IMR-90 (cell line): ENCODE results near the gene INF2.

Experiments
- BHLHE40 ChIP-seq: fragments of 150-350 bp; IDR thresholded peaks from 2 replicates; pipeline ENCODE4 v1.6.1; 2016; ENCODE audit warnings: mild to moderate bottlenecking, low read depth, low read length
- MXI1 ChIP-seq: IDR thresholded peaks from 2 replicates; pipeline ENCODE4 v1.6.1; 2012; ENCODE audit warnings: low read depth, mild to moderate bottlenecking, low read length, moderate library complexity, borderline replicate concordance
- TF ChIP-seq, protein P1 (sequence below): conservative IDR thresholded peaks from 2 replicates; pipeline ENCODE4 v1.5.1; 2012; ENCODE audit warnings: mild to moderate bottlenecking, low read depth, low read length, improper control_type of control experiment

DNA sequence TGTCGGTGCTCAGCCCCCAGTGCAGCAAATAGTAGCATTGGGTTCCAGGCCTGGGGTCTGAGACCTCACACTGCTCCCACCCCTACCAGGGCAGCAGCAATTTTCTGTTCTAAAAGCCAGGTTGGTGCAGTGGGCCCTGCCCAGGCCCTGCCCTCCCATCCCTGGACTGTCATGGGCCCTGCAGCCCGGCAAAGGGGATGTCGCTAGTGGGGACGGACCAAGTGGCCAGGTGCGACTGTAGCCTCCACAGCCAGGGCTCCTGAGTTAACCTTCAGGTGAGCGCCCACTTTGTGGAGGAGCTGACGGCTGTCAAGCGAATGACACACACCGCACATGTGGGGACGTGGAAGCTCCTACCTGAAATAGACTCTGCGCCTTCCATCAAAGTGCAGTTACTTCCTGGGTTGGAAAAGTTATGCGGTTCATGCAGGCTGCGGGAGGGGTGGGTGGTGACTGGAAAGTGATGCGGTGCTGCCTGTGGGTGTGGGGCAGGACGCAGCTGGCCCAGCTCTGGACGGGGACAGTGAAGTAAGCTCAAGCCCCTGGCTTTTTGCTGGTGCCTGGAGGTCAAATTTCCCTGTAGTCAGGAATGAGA, 1.5 kb downstream of the INF2 start:
- TF ChIP-seq MXI1, result no peak
- TF ChIP-seq, protein P1, sequence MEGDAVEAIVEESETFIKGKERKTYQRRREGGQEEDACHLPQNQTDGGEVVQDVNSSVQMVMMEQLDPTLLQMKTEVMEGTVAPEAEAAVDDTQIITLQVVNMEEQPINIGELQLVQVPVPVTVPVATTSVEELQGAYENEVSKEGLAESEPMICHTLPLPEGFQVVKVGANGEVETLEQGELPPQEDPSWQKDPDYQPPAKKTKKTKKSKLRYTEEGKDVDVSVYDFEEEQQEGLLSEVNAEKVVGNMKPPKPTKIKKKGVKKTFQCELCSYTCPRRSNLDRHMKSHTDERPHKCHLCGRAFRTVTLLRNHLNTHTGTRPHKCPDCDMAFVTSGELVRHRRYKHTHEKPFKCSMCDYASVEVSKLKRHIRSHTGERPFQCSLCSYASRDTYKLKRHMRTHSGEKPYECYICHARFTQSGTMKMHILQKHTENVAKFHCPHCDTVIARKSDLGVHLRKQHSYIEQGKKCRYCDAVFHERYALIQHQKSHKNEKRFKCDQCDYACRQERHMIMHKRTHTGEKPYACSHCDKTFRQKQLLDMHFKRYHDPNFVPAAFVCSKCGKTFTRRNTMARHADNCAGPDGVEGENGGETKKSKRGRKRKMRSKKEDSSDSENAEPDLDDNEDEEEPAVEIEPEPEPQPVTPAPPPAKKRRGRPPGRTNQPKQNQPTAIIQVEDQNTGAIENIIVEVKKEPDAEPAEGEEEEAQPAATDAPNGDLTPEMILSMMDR, result no peak
- TF ChIP-seq BHLHE40, result no peak
